Stimulated activated naive CD4-positive, alpha-beta T cell (primary cell): ENCODE results near the gene PAAF1.
A peak's percentile ranks its signal among the peaks of the same experiment; 100 is the strongest.

Source experiments
- DNase-seq, 6 experiments: peaks; one replicate each; lab custom pipeline; 2025; lab: John Stamatoyannopoulos, UW

Gene PAAF1

GRCh38 chr11:73972620-73973449, 96.0 kb downstream of the PAAF1 start:
- peak in 1 of 6 experiments; percentile 26 for DNase-seq

DNA sequence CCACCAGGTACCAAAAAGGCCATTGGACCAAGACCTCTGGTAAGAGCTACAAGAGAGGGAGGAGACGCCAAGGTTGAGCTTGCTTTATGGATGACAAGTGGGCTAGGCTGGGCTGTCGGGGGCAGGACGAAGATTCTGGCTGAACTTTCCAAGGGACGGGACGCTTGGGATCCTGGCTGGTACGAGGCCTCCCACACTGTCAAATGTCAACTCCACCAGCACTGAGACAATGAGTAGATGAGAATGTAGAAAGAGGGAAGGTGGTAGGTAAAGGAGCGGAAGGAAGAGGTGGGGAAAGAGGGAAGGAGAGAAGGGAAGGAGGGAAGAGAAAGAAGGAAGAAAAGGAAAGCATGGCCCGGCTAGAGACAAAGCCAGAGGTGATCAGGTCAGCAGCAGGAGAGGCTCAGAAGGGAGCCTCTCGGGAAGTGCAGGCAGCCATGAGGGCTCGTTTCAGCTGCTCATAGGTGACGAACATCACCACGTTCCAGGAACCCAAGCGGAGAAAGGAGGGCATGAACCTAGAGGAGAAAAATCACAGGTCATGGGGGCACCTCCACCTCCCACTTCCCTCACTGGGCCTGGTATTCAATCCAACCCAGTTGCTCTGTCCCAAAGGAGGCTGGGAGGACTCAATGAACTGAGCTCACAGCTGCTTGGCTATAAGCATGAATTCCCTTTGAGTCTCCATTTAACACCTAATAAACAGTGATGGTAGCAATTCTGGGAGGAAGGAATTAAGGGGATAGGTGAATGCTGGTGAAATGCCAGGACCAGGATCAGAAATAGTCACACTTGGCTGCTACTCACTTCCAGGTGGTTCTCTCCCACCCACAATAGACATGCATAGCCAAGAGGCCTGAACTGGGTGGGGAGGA, 98.0 kb downstream of the PAAF1 start:
- no peak for DNase-seq

DNA sequence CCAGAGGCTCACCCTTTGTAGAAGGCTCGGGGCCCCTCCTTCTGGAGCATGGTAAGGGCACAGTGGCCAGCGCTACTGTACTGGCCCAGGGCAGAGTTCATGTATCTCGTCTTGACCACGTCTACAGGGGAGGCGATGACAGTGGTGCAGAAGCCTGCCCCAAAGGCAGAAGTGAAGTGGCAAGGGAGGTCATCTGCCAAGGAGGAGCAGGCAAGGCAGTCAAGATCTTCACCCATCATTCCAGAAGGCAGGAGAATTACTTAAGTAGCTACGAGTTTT, 98.6 kb downstream of the PAAF1 start:
- DNase-seq: no peak

GRCh38 chr11:73976451-73977151, 99.8 kb downstream of the PAAF1 start:
- DNase-seq: no peak

DNA sequence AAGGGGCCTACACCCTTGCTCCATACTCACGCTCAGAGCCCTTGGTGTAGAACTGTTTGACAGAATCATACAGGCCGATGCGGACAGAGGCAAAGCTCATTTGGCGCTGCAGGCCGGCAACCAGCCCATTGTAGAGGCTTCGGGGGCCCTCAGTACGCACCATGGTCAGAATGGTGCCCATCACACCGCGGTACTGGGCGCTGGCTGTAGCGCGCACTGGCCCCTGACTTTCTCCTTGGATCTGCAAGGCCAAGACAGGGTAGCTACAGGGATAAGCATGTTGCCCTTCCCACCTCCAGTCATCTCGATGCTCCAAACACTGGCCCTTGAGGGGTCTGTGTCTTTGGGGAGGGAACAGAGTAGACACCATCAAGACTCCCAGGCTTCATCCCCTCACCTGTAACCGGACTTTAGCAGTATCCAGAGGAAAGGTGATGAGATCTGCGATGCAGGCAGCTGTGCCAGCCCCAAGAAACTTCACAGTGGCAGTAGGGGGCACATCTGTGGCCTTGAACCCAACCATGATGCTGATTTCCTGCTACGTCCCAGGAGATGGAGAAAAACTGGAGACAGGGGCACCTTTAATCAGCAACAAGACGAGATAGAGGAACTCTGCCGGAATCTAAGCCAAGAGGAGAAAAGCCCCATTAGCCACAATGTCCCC, 101.2 kb downstream of the PAAF1 start:
- DNase-seq: no peak

DNA sequence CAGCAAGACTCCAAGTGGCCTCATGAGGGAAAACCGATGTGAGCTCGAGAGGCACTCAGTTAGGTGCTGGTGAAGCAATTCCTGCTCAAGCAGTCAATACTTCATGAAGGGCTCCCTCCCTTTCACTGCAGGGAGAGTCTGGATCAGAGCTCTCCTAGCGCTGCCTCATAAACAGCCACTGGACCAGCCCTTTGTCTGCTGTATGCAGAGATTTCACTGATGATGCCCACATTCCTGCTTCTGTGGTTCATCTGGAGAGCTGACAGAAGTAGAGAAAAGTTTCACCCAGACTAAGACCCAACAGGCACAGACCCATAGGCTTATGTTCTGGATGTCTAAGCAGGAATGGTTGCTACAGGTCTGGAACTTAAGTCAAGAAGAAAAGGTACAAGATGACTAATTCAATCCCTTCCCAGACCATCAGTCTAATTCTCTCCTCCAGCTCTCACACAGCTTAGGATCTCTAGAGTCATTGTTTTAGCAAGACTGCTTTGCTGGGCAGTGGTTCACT, 101.8 kb downstream of the PAAF1 start:
- DNase-seq: no peak

GRCh38 chr11:73980001-73980961, 103.5 kb downstream of the PAAF1 start:
- DNase-seq: peak; percentile 59 to 92 (median 85)
